Measurements from ENCODE around the gene FNDC3B. TPM values are rescaled to one million over a fixed set of nuclear protein-coding genes. Genes with fewer than 3 reads are reported as not detected.

FNDC3B gene
- total and polyA plus RNA-seq, 9 of the 15 experiments (the other 6 are each of a cell fraction or from before 2014, with no cell fraction given) = 7.0 to 35.8 (median 16.2) TPM

- 0 out of 2 replicates have a peak, but pooled peaks cover 3% of the 10 kb centered on the region for H4K20me1 ChIP-seq (replicated peaks; ENCODE audit: control insufficient read depth, insufficient read depth, low read length)
- ChIA-PET POLR2A (interaction anchor here (0.6 to 1.5 kb wide), 2 partner anchors 12 to 40 kb away, joined by 3 to 5 read pairs; no protein-coding TSS in a partner anchor), CTCF (ENCODE audit: low intra/inter-chr PET ratio) (no interaction called here)
- H2AFZ ChIP-seq (ENCODE audit: low read depth, low read length) = no peak overlapping the region
- H3K9me3 ChIP-seq (replicated peaks; ENCODE audit: control insufficient read depth, insufficient read depth, low read depth, low read length) = no peaks in the 10 kb centered on the region
- DNase-seq (ENCODE audit: extremely low read depth in 1 of 4, low spot score in 3 of 4) (no peak), FAIRE-seq (no peak), ATAC-seq (no peak)
- WGBS (ENCODE audit: insufficient coverage, low coverage, missing lambda C conversion rate) = 76% methylated on average over 3 of the region's 3 CpGs
- H3K4me1 ChIP-seq (replicated peaks in 1 of 2; ENCODE audit: control insufficient read depth in 2 of 2, insufficient read depth in 2 of 2, low read length in 2 of 2) = peaks cover 5 to 6% of the 10 kb centered on the region in 2 experiments
- no peak overlapping the region for H3K4me2 ChIP-seq (ENCODE audit: insufficient read depth, low read length)
- BruUV-seq (replicated peaks) = no TSS peak
- H3K9ac ChIP-seq (ENCODE audit: insufficient read depth in 1 of 2, low read depth in 2 of 2, low read length in 2 of 2) = no peak overlapping the region
- no peak overlapping the region for H3K4me3 ChIP-seq
- TF ChIP-seq RBM34 (IDR thresholded peaks at IDR 0.05; ENCODE audit: borderline replicate concordance, insufficient read depth, low read length) (no peak), CHD7 (IDR thresholded peaks at IDR 0.05; ENCODE audit: low read depth, low read length) (no peak), ZNF133 (CRISPR knock-in tag; IDR thresholded peaks at IDR 0.05) (no peak)
- no peaks in the 10 kb centered on the region for H3K9me1 ChIP-seq (ENCODE audit: control insufficient read depth, insufficient read depth, low read length)
- in situ Hi-C loops (cut with MboI) (no loop called here), intact Hi-C loops (cut with micrococcal nuclease) (no loop called here)
- H3K79me2 ChIP-seq (ENCODE audit: control insufficient read depth, insufficient read depth, low read length) = peaks cover 48% of the 10 kb centered on the region
- H3K27me3 ChIP-seq (ENCODE audit: control insufficient read depth in 2 of 2, insufficient read depth in 2 of 2, low read length in 2 of 2) = no peaks in the 10 kb centered on the region
- peaks cover 4% of the 10 kb centered on the region; the same call in 2 of the 3 replicates for H3K36me3 ChIP-seq (ENCODE audit: control insufficient read depth, insufficient read depth, low read length)
- H3K27ac ChIP-seq (ENCODE audit: extremely low read depth, low read depth, low read length) = peak overlapping the region; percentile 24; the same call in 1 of the 3 replicates
Measured at GRCh38 chr3:172175254-172175599, 135.8 kb downstream of the FNDC3B start.
